Upper lobe of left lung (tissue), 6 donors: ENCODE data around the gene B4GALT1. TPM values are rescaled to one million over a fixed set of nuclear protein-coding genes. Genes with fewer than 3 reads are reported as not detected.
A peak's percentile ranks its signal among the peaks of the same experiment; 100 is the strongest.

Experiments
- ATAC-seq, 2 donors: fragments of 200-7000 bp; cut with Tn5 transposase; one replicate each; pipeline ENCODE4 v1.9.1; 2022; ENCODE audit warnings: mild to moderate bottlenecking in 2 of 2, moderate library complexity in 2 of 2; ENCODE audit not compliant: low FRiP score in 2 of 2
- DNase-seq, 2 donors: peaks; one replicate each; pipeline ENCODE4 v3.0.0-alpha.2; 2019 to 2020
- H3K27ac ChIP-seq, 4 donors: fragments of 200-600 bp; sonication (generic); one replicate each; pipeline ENCODE4 v1.5.1; 2016 to 2019
- H3K27me3 ChIP-seq, 4 donors: fragments of 200-600 bp; sonication (generic); one replicate each; pipeline ENCODE4 v1.5.1; 2017 to 2019
- H3K36me3 ChIP-seq, 4 donors: fragments of 200-600 bp; sonication (generic); one replicate each; pipeline ENCODE4 v1.5.1; 2016 to 2019
- H3K4me1 ChIP-seq, 4 donors: fragments of 200-600 bp; sonication (generic); one replicate each; pipeline ENCODE4 v1.5.1; 2018 to 2019
- H3K4me3 ChIP-seq, 4 donors: fragments of 200-600 bp; sonication (generic); one replicate each; pipeline ENCODE4 v1.5.1; 2017 to 2019; ENCODE audit warnings: mild to moderate bottlenecking in 2 of 4, moderate library complexity in 1 of 4
- H3K9me3 ChIP-seq, 4 donors: fragments of 200-600 bp; sonication (generic); one replicate each; pipeline ENCODE4 v1.5.1; 2018 to 2019
- CTCF ChIP-seq, 6 experiments: fragments of 450-650 bp in 4 of 6; fragments of 200-600 bp in 2 of 6; sonication (generic) in 2 of 6; IDR thresholded peaks; one replicate each; pipeline ENCODE4 v1.5.1; 2016 to 2019; ENCODE audit warnings: antibody characterized with exemption in 6 of 6
- EP300 ChIP-seq, 4 donors: sonication (generic); formaldehyde crosslinking; IDR thresholded peaks; one replicate each; pipeline ENCODE4 v1.5.1; 2017; ENCODE audit warnings: antibody characterized with exemption in 4 of 4, control low read depth in 2 of 4
- POLR2A ChIP-seq, 4 donors: fragments of 450-650 bp; IDR thresholded peaks; one replicate each; pipeline ENCODE4 v1.5.1; 2016 to 2017; ENCODE audit warnings: antibody characterized with exemption in 4 of 4, mild to moderate bottlenecking in 2 of 4
- POLR2AphosphoS5 ChIP-seq, 2 donors: sonication (generic); formaldehyde crosslinking; IDR thresholded peaks; one replicate each; pipeline ENCODE4 v1.5.1; 2017; ENCODE audit warnings: antibody characterized with exemption in 2 of 2
- WGBS, 2 donors: methylation state at CpG; one replicate each; pipeline ENCODE4 v1.1.5; 2017 to 2018; 5-methylcytosine and 5-hydroxymethylcytosine counted together
- total RNA-seq, 6 donors: library from RNA; depleted of rRNA in 4 of 6; stranded (reverse); fragments of >200 nt in 4 of 6; gene quantifications; one replicate each; pipeline versions ENCODE4 v1.1.0 to v1.2.1, GENCODE V29; 2016 to 2021
- donor health status: DM: no; HTN: no; CAD: no; lungs with moderate emphysema.
- donor health status: DM: no; HTN: yes; CAD: no; lungs with severe emphysema.

B4GALT1 gene
- total RNA-seq, 6 donors from 2014 or later: 26.2 to 83.3 (median 70.8) TPM

GRCh38 chr9:33081128-33081851 lies 85.8 kb downstream of the B4GALT1 start:
- Histone ChIP-seq H3K27me3 (no peaks in the 10 kb centered on the region), H3K36me3 (no peaks in the 10 kb centered on the region), H3K4me3 (peak overlapping the region in 1 of 4 donors; percentile 7), H3K27ac (peak overlapping the region in 3 of 4 donors; percentile 33 to 67 (median 62)), H3K9me3 (no peaks in the 10 kb centered on the region), H3K4me1 (peaks cover 16 to 26% (median 17%) of the 10 kb centered on the region in 4 donors)
- WGBS, 2 donors: 14 to 19% methylated on average over 9 of the region's 9 CpGs
- DNase-seq: peak in 1 of 2 donors; percentile 54
- peak; percentile 82 to 85 for ATAC-seq
- TF ChIP-seq POLR2AphosphoS5 (IDR thresholded peaks at IDR 0.05) (peak; percentile 56 to 81), EP300 (IDR thresholded peaks at IDR 0.05) (peak in 2 of 4 donors; percentile 44 to 67), CTCF (IDR thresholded peaks at IDR 0.05) (peak; percentile 68 to 89 (median 85)), POLR2A (IDR thresholded peaks at IDR 0.05) (no peak)

DNA sequence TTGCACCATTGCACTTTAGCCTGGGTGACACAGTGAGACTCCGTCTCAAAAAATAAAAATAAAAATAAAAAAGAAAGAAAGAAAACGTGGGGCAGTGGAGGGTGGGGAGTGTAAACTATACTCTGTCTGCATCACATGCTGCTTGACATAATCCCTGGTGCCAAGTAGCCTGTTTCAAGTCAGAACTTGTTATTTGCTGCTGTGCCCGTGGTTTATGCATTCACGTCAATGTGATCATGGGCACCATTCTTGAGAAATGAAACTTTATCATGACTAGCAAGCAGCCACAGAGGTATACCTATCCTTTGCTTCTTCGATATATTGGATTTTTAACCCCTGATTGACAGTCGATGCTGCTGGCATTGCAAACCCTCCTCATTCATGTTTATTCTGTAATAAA lies 86.6 kb downstream of the B4GALT1 start:
- WGBS, 2 donors: 58% methylated on average over 6 of the region's 6 CpGs
- Histone ChIP-seq H3K4me1 (peaks cover 20 to 31% (median 23%) of the 10 kb centered on the region in 4 donors), H3K27me3 (no peaks in the 10 kb centered on the region), H3K4me3 (no peak overlapping the region), H3K27ac (peak overlapping the region in 3 of 4 donors; percentile 33 to 67 (median 62)), H3K9me3 (no peaks in the 10 kb centered on the region), H3K36me3 (no peaks in the 10 kb centered on the region)
- DNase-seq: no peak
- no peak for ATAC-seq
- no peak for TF ChIP-seq POLR2A (IDR thresholded peaks at IDR 0.05)
- no peak for TF ChIP-seq EP300 (IDR thresholded peaks at IDR 0.05)
- no peak for TF ChIP-seq CTCF (IDR thresholded peaks at IDR 0.05)
- no peak for TF ChIP-seq POLR2AphosphoS5 (IDR thresholded peaks at IDR 0.05)

- no peaks in the 10 kb centered on the region for H3K27me3 ChIP-seq
- TF ChIP-seq CTCF (IDR thresholded peaks at IDR 0.05) (peak in 1 of 6 experiments; percentile 19), EP300 (IDR thresholded peaks at IDR 0.05) (no peak), POLR2AphosphoS5 (IDR thresholded peaks at IDR 0.05) (peak; percentile 92 to 95), POLR2A (IDR thresholded peaks at IDR 0.05) (peak in 3 of 4 donors; percentile 80 to 90 (median 89))
- peak within 1 kb of the TSS; percentile 91 to 94 (median 92) for H3K27ac ChIP-seq
- peak; percentile 98 to 99 for ATAC-seq
- peak; percentile 94 to 98 for DNase-seq
- H3K4me1 ChIP-seq: peaks cover 13 to 26% (median 18%) of the 10 kb centered on the region in 4 donors
- H3K9me3 ChIP-seq: no peaks in the 10 kb centered on the region
- 1 to 2% methylated on average over 37 to 53 of the region's 53 CpGs for WGBS, 2 donors
- peaks cover 6 to 23% (median 21%) of the 10 kb centered on the region in 4 donors for H3K36me3 ChIP-seq
- peak within 1 kb of the TSS; percentile 48 to 87 (median 69) for H3K4me3 ChIP-seq
Measured at GRCh38 chr9:33076046-33077004, 90.8 kb downstream of the B4GALT1 start, which contains the start of gene SMU1. TSS of gene SMU1 (minus strand) at chr9:33076674. CDS start at chr9:33076608, 66 bp downstream.

DNA sequence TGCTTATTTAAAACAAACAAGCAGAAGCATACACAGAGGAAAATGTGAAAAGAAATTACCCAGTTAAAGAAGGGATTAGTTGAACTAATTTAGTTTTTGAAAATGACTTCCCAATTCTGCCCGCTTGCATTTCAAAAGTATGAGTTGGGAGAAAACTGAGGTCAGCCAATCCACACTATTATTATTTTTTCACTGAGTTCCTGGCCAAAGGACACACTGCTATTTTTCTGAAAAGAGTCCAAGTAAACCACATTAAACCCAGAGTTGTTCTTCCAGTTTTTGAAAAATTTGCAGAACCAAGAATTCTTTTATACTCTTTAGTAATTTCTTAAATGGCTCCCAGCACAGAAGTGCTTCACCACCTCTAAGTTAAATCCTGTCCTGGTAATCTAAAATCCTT lies 98.1 kb downstream of the B4GALT1 start:
- no peak overlapping the region for H3K4me3 ChIP-seq
- DNase-seq (no peak), ATAC-seq (no peak)
- TF ChIP-seq POLR2AphosphoS5 (IDR thresholded peaks at IDR 0.05) (no peak), POLR2A (IDR thresholded peaks at IDR 0.05) (no peak), CTCF (IDR thresholded peaks at IDR 0.05) (no peak), EP300 (IDR thresholded peaks at IDR 0.05) (no peak)
- no peaks in the 10 kb centered on the region for H3K9me3 ChIP-seq
- no peaks in the 10 kb centered on the region for H3K27me3 ChIP-seq
- no peak overlapping the region for H3K27ac ChIP-seq
- H3K36me3 ChIP-seq: peaks cover 34 to 94% (median 68%) of the 10 kb centered on the region in 4 donors
- WGBS, 2 donors: 79 to 89% methylated on average over 1 of the region's 1 CpG
- H3K4me1 ChIP-seq: peaks cover 0 to 7% (median 2%) of the 10 kb centered on the region in 4 donors
